ENCODE measurements around the gene ACVR1C.

- TF ChIP-seq CTCF (IDR thresholded peaks at IDR 0.05; ENCODE audit: low read depth, low read length) (no peak), EZH2phosphoT487 (IDR thresholded peaks at IDR 0.05; ENCODE audit: low read depth) (no peak)
Observed at GRCh38 chr2:157587576-157587975, 41.1 kb downstream of the ACVR1C start.
